CD4-positive, alpha-beta T cell (primary cell): ENCODE results near the gene PDE8A. TPM values are rescaled to one million over a fixed set of nuclear protein-coding genes. Genes with fewer than 3 reads are reported as not detected.

Experiments used
- ATAC-seq: fragments of 200-7000 bp; cut with Tn5 transposase; one replicate; pipeline ENCODE4 v1.10.0; 2022; ENCODE audit warnings: mild to moderate bottlenecking; ENCODE audit not compliant: poor library complexity
- CTCF ChIA-PET: fragments of 350-600 bp; sonication (Branson Sonifier 250); formaldehyde crosslinking; loops from one replicate; lab custom pipeline; 2021; ENCODE audit warnings: antibody characterized with exemption, inconsistent platforms; lab: Charles Lee
- POLR2A ChIA-PET: fragments of 350-600 bp; sonication (Branson Sonifier 250); formaldehyde crosslinking; loops from one replicate; lab custom pipeline; 2021; ENCODE audit warnings: antibody characterized with exemption, inconsistent platforms; lab: Charles Lee
- DNase-seq, 14 experiments: peaks; one replicate each; pipeline ENCODE4 v3.0.0-alpha.2; 2013 to 2020; ENCODE audit warnings: mixed read lengths in 2 of 14
- H3K27ac ChIP-seq, 2 donors: one replicate each; pipeline versions ENCODE4 v1.5.1 to v1.7.0; 2013; ENCODE audit warnings: low read length in 2 of 2, low read depth in 1 of 2, mild to moderate bottlenecking in 1 of 2
- H3K27me3 ChIP-seq, 2 experiments: 1 replicate in 1 of 2; 2 replicates in 1 of 2; pipeline versions ENCODE4 v1.6.1 to v1.7.0; 2013; ENCODE audit warnings: low read length in 2 of 2, control low read depth in 1 of 2, mild to moderate bottlenecking in 1 of 2, moderate library complexity in 1 of 2; ENCODE audit not compliant: insufficient read depth in 2 of 2, control insufficient read depth in 1 of 2
- H3K36me3 ChIP-seq: one replicate; pipeline ENCODE4 v1.6.1; 2013; ENCODE audit warnings: low read length, control low read depth; ENCODE audit not compliant: insufficient read depth
- H3K4me1 ChIP-seq: one replicate; pipeline ENCODE4 v1.6.1; 2013; ENCODE audit warnings: low read length, control low read depth; ENCODE audit not compliant: insufficient read depth
- H3K4me3 ChIP-seq: one replicate; pipeline ENCODE4 v1.5.1; 2013; ENCODE audit warnings: mild to moderate bottlenecking, low read length, moderate library complexity
- H3K9me3 ChIP-seq, 2 experiments: 1 replicate in 1 of 2; 2 replicates in 1 of 2; pipeline versions ENCODE4 v1.6.1 to v1.7.0; 2013; ENCODE audit warnings: low read length in 2 of 2, mild to moderate bottlenecking in 2 of 2, control low read depth in 1 of 2, moderate library complexity in 1 of 2; ENCODE audit not compliant: control insufficient read depth in 1 of 2, insufficient read depth in 1 of 2
- H3K27ac Mint-ChIP-seq: one replicate; pipeline ENCODE4 v1.8.0; 2020; ENCODE audit warnings: mixed read lengths
- H3K27me3 Mint-ChIP-seq: one replicate; pipeline ENCODE4 v1.8.0; 2021; ENCODE audit warnings: mixed read lengths
- H3K36me3 Mint-ChIP-seq: one replicate; pipeline ENCODE4 v1.8.0; 2021; ENCODE audit warnings: low read depth, mixed read lengths
- H3K4me1 Mint-ChIP-seq: one replicate; pipeline ENCODE4 v1.8.0; 2021; ENCODE audit warnings: low read depth, mixed read lengths
- H3K4me3 Mint-ChIP-seq: one replicate; pipeline ENCODE4 v1.8.0; 2020; ENCODE audit warnings: mild to moderate bottlenecking, mixed read lengths
- H3K9me3 Mint-ChIP-seq: one replicate; pipeline ENCODE4 v1.8.0; 2020; ENCODE audit warnings: mixed read lengths
- intact Hi-C, 2 experiments: fragments of 100-400 bp; cut with DNase I in 1 of 2; cut with micrococcal nuclease in 1 of 2; formaldehyde crosslinking; loops; one replicate each; pipeline versions ENCODE4 v1.15.1 to v1.9.0; 2023 to 2025; cut with DNase I, micrococcal nuclease
- total RNA-seq, 174 experiments: library from RNA in 2 of 174; stranded (reverse) in 2 of 174; gene quantifications; one replicate each; pipeline ENCODE4 v1.2.3 and lab custom pipeline; 2021 to 2026
- TF ChIP-seq, protein P1 (sequence below): fragments of 200-600 bp; IDR thresholded peaks from one replicate; pipeline ENCODE4 v1.8.0; 2022; ENCODE audit warnings: antibody characterized with exemption, mild to moderate bottlenecking

Gene PDE8A
- total RNA-seq, 2 experiments from 2014 or later, result 29.8 to 34.3 TPM

DNA sequence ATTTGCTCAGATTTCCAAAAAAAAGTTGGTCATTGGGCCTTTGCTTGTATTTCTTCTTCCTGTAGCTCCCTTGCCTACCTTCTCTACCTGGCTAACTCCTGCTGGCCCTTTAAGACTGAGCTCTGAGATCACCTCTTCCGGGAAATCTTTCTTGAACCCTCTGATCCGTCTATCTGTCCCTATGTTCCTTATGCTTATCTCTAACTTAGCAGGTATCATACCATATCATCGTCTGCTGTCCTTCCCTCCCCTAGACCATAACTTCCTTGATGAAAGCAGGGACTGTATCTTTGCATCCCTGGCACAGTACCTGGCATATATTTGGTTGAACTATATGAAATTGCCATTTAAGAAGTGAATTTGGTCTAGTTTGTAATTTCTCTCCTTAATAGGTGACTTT, 42.3 kb downstream of the PDE8A start:
- no peaks in the 10 kb centered on the region for H3K9me3 Mint-ChIP-seq
- ChIA-PET POLR2A (interaction anchor here (0.6 kb wide), 1 partner anchor 290 kb away, joined by 3 read pairs; no protein-coding TSS in a partner anchor), CTCF (no interaction called here)
- intact Hi-C loops, result no loop called here
- H3K4me1 Mint-ChIP-seq, result peaks cover 67% of the 10 kb centered on the region
- TF ChIP-seq, protein P1, sequence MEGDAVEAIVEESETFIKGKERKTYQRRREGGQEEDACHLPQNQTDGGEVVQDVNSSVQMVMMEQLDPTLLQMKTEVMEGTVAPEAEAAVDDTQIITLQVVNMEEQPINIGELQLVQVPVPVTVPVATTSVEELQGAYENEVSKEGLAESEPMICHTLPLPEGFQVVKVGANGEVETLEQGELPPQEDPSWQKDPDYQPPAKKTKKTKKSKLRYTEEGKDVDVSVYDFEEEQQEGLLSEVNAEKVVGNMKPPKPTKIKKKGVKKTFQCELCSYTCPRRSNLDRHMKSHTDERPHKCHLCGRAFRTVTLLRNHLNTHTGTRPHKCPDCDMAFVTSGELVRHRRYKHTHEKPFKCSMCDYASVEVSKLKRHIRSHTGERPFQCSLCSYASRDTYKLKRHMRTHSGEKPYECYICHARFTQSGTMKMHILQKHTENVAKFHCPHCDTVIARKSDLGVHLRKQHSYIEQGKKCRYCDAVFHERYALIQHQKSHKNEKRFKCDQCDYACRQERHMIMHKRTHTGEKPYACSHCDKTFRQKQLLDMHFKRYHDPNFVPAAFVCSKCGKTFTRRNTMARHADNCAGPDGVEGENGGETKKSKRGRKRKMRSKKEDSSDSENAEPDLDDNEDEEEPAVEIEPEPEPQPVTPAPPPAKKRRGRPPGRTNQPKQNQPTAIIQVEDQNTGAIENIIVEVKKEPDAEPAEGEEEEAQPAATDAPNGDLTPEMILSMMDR, result no peak
- Histone ChIP-seq H3K4me3 (no peak overlapping the region), H3K27ac (no peak overlapping the region), H3K36me3 (no peaks in the 10 kb centered on the region), H3K4me1 (peaks cover 24% of the 10 kb centered on the region), H3K27me3 (no peaks in the 10 kb centered on the region), H3K9me3 (no peaks in the 10 kb centered on the region)
- H3K4me3 Mint-ChIP-seq, result no peak overlapping the region
- DNase-seq (no peak), ATAC-seq (no peak)
- H3K27me3 Mint-ChIP-seq, result no peaks in the 10 kb centered on the region
- no peak overlapping the region for H3K27ac Mint-ChIP-seq
- no peaks in the 10 kb centered on the region for H3K36me3 Mint-ChIP-seq

DNA sequence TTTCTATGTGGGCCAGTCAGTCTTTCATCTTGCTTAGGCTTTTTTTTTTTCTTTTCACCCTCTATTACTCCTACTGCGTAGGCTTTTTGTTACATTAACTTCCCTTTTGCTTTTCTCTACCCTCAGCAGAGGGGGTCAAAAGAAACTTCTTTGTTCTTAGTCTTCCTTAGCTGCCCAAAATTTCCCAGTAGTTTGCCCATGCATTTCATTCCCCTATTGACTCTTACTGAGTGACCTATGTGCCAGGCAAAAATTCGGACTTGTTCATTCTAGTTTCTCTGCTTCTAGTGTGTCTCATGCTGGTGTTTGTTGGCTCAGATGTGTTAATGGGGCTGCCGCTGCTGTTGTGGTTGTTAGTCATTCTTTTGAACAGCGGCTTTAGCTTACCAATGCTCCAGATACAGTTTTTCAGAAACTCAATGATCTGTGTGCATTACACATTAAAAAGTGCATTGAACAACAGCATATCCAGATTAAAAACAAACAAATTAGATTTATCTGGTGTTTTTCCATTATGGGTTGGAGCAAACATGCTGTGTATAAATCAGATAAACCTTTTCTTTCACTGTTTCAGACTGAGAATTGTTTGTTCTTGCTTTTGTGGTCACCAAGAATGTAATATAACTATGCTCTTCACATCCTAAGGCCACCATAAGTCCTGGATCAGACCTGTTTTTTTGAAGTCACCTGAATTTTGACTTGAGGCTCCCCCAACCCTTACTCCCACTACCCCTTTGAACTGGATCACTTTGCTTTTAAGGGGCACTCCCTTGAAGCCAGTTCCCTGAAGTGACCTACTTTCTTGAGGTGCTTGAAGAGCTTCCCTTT, 43.1 kb downstream of the PDE8A start:
- ATAC-seq (no peak), DNase-seq (no peak)
- Histone ChIP-seq H3K27ac (no peak overlapping the region), H3K4me3 (no peak overlapping the region), H3K9me3 (no peaks in the 10 kb centered on the region), H3K36me3 (no peaks in the 10 kb centered on the region), H3K4me1 (peaks cover 27% of the 10 kb centered on the region), H3K27me3 (no peaks in the 10 kb centered on the region)
- Mint-ChIP-seq H3K9me3 (no peaks in the 10 kb centered on the region), H3K4me1 (peaks cover 71% of the 10 kb centered on the region), H3K36me3 (no peaks in the 10 kb centered on the region), H3K27me3 (no peaks in the 10 kb centered on the region), H3K4me3 (no peak overlapping the region), H3K27ac (no peak overlapping the region)
- intact Hi-C loops, result no loop called here
- ChIA-PET POLR2A (interaction anchor here (0.6 kb wide), 1 partner anchor 289 kb away, joined by 3 read pairs; no protein-coding TSS in a partner anchor), CTCF (no interaction called here)
- TF ChIP-seq, protein P1, result no peak

DNA sequence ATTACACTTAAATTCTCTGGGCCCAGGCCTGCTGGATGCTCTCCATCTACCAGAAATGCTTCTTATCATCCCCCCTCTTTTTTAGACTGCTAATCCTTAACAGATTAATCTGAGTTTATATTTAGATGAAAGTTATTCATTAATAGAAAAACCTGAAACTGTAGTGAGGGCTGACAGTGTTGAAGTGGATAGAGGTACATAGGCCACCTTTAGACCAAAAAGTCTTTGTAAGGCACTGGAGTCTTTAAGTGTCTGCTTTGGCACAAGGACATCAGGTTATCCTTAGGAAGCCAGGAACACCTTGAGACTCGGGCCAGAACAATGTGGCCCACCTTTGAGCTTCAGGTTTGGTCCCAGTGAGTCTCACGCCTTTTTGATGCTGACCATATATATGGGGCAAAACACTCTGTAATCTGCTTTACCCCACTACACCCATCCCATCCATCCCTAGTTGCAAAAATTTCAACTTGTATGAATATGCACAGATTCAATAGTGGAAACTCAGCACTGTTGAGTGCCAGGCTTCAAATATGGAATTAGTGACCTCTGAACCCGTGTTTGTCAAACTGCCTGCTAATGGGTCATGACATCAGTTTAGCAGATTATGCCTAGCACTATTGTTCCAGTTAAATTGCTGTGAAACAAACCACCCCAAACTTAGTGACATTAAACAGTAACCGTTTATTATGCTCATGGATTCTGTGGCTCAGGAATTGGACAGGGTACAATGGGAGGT, 44.0 kb downstream of the PDE8A start:
- H3K4me1 Mint-ChIP-seq, result peaks cover 75% of the 10 kb centered on the region
- H3K4me3 ChIP-seq, result no peak overlapping the region
- no peaks in the 10 kb centered on the region for H3K27me3 ChIP-seq
- H3K9me3 Mint-ChIP-seq, result no peaks in the 10 kb centered on the region
- ATAC-seq (no peak), DNase-seq (no peak)
- H3K4me3 Mint-ChIP-seq, result no peak overlapping the region
- CTCF ChIA-PET, result no interaction called here
- no peak overlapping the region for H3K27ac Mint-ChIP-seq
- TF ChIP-seq, protein P1, result no peak
- intact Hi-C loops, result no loop called here
- no peaks in the 10 kb centered on the region for H3K9me3 ChIP-seq
- no peak overlapping the region for H3K27ac ChIP-seq
- H3K36me3 Mint-ChIP-seq, result no peaks in the 10 kb centered on the region
- POLR2A ChIA-PET, result interaction anchor here (0.6 kb wide), 1 partner anchor 11 kb away, joined by 4 read pairs; no protein-coding TSS in a partner anchor
- H3K36me3 ChIP-seq, result no peaks in the 10 kb centered on the region
- peaks cover 36% of the 10 kb centered on the region for H3K4me1 ChIP-seq
- H3K27me3 Mint-ChIP-seq, result no peaks in the 10 kb centered on the region
